GM12801 (cell line): Measurements from ENCODE around the gene AGBL1.

Experiments used
- CTCF ChIP-seq: IDR thresholded peaks from one replicate; pipeline ENCODE4 v1.5.1; 2011; ENCODE audit warnings: control low read depth; ENCODE audit not compliant: insufficient read length; ENCODE audit errors: extremely low read depth

The AGBL1 gene

GRCh38 chr15:86327230-86327865 lies 247.7 kb downstream of the AGBL1 start:
- TF ChIP-seq CTCF, result no peak

GRCh38 chr15:86328658-86329057 lies 249.0 kb downstream of the AGBL1 start:
- no peak for TF ChIP-seq CTCF

DNA sequence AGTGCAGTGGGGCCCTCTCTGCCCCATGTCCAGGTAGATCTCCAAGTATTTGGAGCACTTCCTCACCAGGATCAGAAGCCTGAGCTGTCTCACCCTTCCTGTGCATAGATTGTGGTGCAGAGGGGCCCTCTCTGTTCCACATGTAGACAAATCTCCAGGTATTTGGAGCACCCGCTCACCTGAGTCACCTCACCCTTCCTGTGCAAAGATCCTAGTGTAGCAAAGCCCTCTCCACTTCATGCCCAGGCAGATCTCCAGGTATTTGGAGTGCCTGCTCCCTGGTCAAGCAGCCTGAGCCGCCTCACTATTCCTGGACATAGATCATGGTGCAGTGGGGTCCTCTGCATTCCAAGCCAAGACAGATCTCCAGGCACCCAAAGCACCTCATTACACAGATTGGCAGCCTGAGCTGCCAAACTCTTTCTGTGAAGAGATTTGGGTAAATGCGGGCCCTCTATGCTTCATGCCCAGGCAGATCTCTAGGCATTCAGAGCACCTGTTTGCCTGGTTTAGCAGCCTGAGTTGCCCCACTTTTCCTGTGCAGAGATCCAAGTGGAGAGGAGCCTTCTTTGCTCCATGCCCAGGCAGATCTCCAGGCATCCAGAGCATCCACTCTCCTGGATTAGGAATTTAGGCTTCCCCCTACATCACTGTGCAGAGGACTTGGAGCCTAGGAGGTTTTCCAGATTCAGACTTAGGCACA lies 249.8 kb downstream of the AGBL1 start:
- TF ChIP-seq CTCF, result no peak

- TF ChIP-seq CTCF, result no peak
These were observed 254.1 kb downstream of the AGBL1 start for GRCh38 chr15:86333819-86334218.

GRCh38 chr15:86336051-86336788 lies 256.5 kb downstream of the AGBL1 start:
- no peak for TF ChIP-seq CTCF

- TF ChIP-seq CTCF, result no peak
These were observed 257.4 kb downstream of the AGBL1 start for GRCh38 chr15:86337071-86337470.

DNA sequence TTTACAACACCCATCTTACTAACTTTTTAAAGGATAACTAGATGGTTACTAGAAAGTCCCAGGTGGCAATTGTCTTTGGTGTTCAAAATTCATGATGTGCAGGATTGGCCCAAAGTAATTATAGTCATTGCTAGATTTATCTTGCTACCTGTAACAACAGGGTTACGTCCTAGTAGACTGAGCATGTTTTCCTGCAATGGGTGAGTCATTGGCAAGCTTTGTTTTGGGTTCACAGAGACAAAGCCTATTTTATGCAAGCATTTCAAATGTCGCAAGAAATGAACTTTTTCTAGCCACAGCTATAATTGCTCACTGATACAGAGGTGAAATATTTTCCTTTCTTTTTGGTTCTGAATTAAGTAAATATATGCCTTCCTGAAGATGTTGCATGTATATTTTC lies 267.6 kb downstream of the AGBL1 start:
- no peak for TF ChIP-seq CTCF
